Right renal pelvis (tissue), 4 donors: Measurements from ENCODE around the gene ROR2. TPM values are rescaled to one million over a fixed set of nuclear protein-coding genes. Genes with fewer than 3 reads are reported as not detected.

Source experiments
- DNase-seq, 4 donors: peaks; one replicate each; pipeline ENCODE4 v3.0.0-alpha.2; 2013; ENCODE audit warnings: low read depth in 4 of 4, low spot score in 3 of 4, missing footprints in 1 of 4
- polyA plus RNA-seq, 4 donors: library from polyadenylated mRNA; unstranded; fragments of 120-200 nt; gene quantifications; one replicate each; pipeline ENCODE4 v1.2.1, GENCODE V29; 2013; ENCODE audit not compliant: insufficient read length in 4 of 4

ROR2 gene
- polyA plus RNA-seq, 4 donors: 14.6 to 19.1 (median 17.7) TPM

DNA sequence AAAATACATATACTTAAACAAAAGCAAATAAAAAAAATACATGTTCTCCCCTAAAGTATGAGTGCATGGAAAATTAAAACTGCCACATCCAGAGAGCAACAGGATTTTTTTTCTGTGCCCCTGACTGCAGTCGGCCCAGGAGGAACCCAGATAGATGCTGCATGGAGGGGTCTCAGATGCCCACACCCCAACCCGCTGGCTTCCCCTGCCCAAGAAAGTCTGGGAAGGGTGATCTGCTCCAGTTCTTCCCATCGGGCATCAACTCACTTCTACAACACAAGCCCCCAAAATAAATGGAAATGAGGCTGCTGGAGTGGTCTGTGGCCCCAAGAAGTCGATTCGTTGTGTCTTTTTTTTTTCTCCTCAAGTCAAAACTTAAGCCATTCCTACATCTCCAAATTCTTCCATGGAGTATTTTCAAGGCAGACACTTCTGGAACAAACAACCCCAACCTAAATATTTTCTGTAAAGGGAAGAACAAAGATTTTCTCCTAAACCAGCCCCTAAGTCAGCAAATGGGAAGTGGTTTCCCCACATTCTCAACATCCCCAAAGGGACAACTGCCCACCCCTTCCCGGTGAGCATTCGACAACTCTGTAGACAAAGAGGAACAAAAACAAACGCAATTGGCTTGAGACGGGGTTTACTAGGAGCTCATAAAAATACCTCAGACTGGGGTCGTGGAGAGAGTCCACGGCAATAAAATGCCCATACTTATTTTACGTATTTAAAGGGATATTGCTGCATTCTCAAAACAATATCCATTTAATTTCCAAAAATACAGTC lies 46.7 kb downstream of the ROR2 start:
- no peak for DNase-seq

DNA sequence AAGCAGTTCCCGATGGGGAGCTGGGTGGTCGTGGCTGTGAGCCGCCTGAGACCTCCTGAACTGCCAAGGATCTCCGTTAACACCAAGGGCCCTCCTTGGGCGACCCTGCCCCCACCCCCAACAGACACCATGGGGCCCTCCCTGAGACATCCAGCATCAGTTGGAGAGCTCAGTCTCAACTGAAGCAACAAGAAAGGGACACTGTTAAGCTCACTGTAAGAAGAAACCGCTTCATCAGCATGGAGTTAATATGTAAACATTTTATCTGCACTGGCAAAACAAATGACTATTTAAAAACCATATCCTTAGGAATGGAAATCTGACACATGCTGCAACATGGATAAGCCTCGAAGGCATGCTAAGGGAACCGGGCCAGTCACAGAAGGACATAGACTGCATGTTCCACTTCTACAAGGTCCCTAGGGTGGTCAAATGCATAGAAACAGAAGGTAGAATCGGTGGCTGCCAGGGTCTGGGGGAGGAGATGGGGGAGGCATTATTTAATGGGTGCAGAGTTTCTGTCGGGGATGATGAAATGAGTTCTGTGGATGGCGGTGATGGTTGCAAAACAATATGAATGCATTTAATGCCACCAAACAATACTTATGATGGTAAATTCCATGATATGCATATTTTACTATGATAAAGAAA lies 47.4 kb downstream of the ROR2 start:
- DNase-seq: no peak

DNA sequence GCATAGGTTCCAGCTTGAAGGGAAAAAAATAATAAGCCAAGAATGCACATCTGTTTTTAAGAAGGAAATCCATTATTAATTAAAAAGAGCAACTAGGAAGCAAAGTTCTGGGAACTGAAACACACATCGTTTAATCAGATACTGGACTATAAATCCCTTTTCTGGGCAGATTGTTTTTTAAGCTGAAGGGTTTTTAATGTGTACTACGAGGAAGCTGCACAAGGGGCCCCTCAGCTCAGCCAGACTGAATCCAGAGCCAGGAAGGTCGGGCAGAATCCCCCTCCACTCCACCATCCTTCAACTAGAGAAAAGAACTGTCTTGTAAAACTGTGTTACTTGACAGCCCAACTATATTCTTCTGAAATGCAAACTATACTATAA lies 49.2 kb downstream of the ROR2 start:
- no peak for DNase-seq

DNA sequence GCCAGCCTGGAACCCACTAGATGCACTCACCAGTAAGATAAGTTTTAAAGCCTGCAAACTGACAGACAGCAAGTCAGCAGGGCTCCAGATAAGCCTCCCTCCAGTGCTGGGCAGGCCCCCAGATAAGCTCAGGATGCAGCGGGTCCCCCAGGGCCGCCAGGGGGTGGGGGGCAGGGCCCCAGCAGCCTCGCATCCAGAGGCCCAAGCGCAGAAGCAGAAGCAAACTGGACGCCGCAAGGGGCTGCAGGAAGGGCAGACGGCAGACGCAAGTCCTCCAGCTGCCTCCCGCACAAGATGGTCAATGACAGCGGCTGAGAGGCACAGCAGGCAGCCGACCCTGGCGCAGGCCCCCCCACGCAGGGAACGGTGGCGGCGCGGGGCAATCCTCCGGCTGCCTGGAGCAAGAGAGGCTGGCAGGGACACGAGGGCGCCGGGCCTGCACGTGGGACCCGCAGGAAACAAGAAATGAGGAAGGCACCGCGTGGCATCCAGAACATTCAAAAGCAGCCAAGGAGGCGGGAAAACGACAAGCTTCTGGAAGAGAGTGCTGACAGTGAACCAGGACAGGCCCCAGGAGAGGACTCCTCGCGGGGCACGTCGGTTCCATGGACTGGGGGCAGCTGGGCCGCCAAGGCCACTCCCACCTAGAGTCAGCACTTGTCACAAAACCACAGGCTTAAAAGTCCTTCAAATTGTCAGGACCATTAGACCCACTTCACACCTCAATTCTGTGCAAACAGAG lies 49.8 kb downstream of the ROR2 start:
- no peak for DNase-seq

DNA sequence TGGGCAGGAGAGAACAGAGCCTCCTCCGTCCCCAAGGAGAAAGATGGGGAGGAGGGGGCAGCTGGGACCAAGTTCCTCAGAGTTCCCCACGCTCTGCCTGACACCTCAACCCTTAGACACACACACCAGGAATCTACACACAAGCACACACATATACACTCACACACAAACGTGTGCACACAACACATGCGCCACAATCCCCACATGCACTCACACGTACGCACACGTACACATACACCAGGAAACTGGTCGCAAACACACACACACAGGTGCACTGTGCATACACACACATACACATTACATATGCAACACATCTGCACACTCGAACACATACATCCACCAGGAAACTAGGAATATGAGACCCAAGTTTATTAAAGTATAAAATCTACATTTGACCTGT lies 50.4 kb downstream of the ROR2 start:
- DNase-seq: no peak

DNA sequence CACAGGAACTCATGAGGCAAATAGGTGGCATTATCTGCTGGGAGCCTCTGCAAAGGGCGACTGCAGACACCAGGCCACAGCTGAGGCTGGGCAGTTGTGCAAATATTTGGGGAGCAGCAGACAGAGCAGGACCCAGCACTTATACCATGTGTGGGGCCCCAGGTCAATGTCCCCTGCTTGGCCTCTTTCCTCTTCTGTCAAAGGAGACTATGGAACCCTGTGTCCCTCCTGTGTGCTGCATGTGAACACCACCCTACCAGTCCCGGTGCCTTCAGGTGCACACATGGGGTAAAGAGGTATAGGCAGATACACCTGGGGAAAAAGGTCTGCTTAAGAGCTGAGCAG lies 50.8 kb downstream of the ROR2 start:
- DNase-seq: no peak

DNA sequence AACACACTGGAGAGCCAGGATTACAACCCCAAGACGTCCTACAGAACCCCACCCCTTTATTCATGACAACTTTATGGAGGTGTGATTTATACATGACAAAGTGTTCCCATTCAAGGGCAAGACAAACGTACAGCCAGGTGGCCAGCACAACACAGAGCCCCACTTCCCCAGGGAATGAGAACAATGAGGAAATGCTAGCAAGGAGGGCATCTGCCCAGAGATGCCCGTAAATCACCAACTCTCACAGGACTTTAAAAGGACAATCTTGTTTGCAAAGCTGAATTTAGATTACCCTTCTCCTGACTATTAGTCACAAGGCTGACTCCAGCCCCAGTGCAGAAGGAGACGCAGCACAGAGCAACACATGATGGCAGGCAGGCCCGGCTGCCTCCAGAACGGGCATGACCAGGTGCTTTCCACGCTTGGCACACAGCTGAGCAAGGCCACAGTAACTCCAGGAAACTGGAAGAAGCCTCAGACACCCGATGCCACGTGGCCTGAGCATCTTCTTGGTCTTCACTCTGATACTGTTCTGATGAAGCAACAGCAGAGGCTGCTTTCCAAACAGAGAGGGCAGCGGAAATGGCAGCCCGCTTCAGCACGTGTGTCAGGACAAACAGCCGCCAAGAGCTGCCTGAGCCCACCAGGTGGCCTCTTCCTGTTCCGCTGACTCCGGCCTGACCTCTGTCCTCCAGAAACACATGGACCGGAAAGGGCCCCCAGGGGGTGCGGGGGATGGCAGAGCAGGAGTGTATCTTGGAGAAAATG lies 51.4 kb downstream of the ROR2 start:
- no peak for DNase-seq

DNA sequence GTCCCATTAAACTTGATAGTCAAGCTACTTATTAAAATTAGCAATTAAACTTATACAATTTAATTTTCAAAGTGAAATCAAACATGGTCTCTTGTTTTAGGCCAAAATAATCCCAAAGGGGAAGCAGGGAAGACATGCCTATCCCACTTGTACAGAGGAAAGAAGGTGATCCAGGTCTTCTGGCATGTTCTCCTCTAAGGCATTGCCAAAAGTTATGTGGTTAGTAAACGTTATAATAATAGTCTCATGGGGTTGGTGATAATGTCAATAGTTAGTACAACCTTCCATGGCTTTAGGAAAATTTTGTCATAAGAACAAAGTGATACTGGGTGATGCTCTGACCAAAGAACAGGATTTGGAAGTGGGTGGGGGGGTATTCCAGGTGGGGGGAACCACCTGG lies 52.8 kb downstream of the ROR2 start:
- DNase-seq: no peak

DNA sequence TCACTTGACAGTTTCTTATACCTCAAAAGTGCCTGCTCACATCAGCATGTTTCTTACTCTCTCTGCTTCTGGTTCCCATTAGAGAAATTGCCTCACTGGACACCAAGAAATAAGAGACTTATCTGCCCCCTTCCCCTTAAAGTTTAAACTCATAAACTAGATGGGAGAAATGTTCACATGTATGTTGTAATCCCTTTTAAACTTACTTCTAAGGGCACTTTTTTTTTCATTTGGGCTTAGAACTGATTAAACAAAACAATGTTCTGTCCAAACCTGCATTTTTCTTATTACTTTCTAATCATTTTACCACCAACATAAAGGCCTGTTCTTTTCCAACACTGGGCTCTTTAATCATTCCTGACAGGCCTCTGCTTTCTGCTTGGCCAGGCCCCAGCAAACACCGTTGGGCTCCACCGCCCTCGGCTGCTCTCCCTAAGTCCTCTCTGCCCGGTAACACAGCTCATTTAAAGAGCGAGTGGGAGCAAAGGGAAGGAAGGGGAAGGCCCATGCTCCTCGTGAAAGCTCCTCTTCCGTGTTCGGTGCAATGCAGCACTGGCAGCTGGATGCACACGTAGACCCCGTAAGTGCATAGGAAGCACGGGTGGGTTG lies 53.4 kb downstream of the ROR2 start:
- peak in 2 of 4 donors; percentile 68 to 84 for DNase-seq

DNA sequence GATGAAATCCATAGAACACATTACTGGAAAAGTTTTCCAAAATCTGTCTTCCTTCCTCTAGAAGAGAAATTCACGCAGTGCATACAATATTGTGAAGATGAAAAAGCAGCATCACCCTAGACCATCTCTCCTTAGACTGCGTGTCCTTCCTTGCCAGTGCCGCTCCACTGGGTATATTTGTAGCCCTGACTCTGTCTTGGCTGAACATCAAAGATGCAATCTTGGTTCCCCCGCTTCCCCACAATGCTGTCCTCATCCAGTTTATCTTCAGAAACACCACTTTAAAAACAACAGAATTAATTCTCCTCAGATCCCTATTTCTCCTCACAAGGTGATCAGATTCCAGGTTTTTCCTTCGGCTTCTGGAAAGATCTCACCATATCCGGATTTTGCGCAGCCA lies 53.9 kb downstream of the ROR2 start:
- DNase-seq: no peak

DNA sequence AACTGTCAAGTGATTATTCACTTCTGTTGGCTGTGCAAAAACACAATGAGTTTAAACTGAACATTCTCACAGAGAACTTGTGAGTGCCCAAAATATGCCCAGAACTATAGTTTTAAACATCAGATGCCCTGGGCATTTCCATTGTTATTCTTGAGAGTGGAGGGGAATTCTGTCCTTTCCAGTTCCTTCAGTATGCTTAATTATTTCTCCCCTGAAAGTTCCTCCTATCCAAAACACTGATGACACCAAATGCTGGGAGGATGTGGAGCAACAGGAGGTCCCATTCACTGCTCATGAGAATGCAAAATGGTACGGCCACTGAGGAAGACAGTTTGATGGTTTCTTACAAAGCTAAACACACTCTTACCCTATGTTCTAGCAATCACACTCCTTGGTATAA lies 55.5 kb downstream of the ROR2 start:
- no peak for DNase-seq

DNA sequence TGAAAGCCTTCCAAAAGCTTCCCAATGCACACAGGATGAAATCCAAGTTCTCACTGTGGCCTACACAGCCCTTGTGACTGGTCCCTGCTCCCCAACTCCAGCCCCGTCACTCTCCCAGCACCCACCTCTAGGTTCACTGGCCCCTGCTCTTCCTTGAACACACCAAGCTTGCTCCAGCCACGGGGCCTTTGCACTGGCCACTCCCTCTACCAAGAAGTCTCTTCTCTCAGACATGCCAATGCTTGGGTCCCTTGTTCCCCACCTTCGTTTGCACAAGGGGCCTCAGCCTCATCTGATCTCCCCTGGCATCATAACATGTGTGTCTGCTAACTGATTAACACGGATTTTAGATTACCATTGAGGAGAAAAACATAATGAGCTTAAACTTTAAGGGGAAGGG lies 56.0 kb downstream of the ROR2 start:
- no peak for DNase-seq

DNA sequence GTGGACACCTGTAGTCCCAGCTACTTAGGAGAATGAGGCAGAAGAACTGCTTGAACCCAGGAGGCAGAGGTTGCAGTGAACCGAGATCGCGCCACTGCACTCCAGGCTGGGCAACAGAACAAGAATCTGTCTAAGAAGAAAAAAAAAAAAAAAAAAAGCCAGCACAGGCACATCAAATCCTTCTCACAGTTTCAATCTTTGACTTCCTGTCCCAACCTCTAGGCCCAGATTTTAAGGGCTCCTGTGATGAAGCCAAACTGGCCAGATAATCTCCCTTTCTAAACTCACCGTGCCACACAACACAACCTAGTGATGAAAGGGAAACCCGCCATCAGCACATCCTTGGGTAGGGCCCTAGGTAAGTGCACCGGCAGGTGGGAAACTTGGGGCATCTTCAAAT lies 58.1 kb downstream of the ROR2 start:
- no peak for DNase-seq

DNA sequence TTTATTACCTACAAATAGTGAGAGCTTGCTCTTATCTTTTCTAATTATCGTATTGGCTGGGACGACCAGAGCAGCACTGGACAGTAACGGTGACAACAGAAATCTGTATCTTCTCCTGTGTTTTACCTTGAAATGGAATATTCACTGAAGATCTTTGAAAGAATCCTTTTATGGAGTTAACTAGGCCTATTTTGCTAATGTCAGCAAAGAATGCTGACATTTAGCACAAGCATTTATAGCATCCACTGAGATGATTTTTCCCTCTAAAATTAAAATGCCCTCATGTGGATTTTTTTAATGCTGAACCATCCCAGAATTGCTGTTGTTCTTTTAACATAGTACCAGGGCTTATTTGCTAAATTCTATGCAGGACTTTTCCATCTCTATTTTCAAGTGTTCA lies 59.4 kb downstream of the ROR2 start:
- DNase-seq: no peak

DNA sequence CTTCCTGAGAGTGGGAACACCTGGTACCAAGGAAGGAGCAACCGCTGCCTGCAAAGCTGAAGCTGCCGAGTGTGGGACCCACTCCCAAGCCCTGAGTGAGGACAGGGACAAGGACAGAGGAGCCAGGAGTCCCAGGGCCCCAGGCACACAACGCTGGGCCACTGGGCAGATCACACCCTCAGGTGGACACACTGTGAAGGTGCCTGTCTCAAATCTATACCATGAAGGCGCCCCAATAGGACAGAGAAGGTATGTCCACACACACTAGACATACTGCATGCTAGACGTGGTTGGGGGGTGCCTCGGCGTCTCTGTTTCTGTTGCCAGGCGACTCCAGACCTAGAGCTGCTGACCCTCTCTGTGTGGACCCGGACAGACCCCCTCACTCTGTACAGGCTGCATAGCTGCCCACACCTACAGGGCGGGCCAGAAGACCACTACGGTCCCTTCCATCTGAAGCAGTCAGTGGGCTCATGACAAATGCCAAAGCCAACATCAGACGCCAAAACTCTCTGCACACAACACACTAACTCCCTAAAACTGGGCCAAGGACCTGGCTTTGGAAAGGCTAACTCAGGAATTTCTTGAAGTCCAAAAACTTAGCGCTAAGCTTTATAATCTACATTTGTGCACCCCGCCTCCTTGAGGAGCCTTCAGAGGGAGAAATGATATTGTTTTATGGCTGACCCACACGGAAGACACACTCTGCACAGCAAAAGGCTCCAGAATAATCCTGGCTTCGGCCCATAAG lies 60.7 kb downstream of the ROR2 start:
- DNase-seq: no peak

DNA sequence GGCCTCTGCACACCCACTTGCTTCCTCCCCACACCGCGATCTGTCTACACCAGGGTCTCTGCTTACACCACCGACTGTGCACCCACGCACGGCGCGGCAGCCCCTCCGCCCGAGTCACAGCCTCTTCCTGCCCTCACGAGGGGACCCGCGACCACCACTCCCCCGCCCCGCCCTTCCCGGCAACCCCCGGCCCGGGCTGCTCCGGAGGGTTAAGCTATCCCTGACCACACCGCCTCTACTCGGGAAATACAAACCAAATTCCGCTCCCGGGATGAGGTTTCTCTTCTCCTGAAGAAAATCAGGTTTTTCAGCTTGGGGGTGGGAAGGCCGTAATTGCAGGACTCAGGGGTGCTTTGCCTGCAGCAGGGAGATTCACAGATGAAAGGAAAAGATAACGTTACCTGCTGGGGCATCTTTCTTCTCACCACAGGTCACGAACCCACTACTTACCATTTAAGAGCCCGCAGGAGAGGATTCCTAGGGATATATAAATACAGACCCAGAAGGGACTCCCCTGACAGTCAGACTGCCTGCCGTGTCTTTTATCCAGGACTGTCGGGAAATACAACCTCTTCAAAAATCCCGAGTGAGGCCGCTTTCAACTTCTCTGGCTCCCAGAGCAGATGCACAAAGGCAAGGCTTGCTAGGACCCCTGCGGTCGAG lies 63.5 kb downstream of the ROR2 start:
- DNase-seq: no peak

DNA sequence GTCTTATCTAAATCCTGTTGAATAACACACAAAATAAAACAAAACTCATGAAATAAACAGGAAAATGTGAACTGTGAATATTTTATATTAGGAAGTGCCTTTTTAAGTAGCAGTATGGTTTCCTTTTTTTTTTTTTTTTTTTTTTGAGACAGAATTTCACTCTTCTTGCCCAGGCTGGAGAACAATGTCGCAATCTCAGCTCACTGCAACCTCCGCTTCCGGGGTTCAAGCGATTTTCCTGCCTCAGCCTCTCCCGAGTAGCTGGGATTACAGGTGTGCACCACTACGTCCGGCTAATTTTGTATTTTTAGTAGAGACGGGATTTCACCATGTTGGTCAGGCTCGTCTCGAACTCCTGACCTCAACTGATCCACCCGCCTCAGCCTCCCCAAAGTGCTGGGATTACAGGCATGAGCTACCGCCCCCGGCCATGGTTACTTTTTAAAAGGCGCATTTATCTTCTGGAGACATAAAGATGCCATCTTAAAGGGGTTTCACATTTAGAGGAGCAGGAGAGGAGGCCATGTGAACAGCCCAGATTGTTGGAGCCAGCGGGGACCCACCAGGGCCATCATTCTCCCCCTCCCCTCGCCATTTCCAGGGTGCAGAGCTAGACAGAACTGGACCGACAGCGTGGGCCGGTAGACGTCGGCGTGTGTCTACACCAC lies 64.1 kb downstream of the ROR2 start:
- DNase-seq: no peak

DNA sequence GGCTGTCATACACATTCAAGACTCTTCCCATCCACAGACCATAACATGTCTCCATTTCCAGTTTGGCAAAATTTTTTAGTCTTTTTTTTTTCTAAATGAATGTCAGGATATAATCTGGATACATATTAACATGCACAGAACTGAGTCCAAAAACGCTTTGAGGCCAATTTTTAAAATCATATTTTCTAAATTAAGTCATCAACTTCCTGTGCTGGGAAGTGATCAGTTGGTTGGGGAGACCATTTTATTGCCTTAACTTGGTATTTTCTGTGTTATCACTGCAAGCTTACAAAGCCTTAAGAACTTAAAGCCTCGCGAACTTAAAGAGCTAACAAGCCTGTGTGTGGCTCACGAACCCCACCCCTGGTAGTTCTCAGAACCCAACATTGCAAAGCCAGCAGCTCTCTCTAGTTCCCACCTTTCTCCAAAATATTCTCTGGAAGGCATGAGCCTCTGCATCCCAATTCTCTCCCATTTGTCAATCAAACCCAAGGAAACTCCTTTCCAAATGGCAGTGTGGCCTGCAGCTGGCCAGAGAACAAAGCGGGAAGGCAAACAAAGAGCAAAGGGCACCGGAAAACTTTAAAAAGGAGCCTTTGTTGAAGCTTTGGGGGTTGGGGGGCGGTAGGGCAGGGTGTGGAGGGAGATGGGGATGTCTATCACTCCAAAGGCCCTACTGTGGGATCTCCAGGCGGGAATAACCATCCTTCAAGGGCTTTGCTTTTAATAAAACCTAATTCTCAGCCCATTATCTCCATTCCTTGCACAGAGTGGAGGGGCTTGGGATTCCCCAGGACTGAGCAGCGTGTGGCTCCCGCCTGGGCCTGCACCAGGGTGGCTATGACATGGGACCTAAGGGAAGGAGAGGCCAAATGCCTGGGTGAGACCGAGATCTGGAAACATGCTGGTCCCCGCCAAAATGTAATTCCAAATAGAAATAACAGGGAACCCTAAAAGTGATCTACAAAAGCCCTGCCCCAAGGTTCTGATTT lies 65.0 kb downstream of the ROR2 start:
- no peak for DNase-seq
